ENCODE results near the gene ASCC1.

ASCC1 gene

GRCh38 chr10:72085864-72086465, 130.1 kb downstream of the ASCC1 start:
- Histone ChIP-seq H3K4me1 (ENCODE audit: control insufficient read depth, insufficient read depth, low read length) (peaks cover 17% of the 10 kb centered on the region), H3K4me3 (ENCODE audit: insufficient read depth, low read depth, low read length) (no peak overlapping the region), H3K36me3 (ENCODE audit: control insufficient read depth, insufficient read depth, low read length) (no peaks in the 10 kb centered on the region), H3K27ac (ENCODE audit: insufficient read depth, low read depth, low read length, poor library complexity, severe bottlenecking) (no peak overlapping the region), H3K9me3 (ENCODE audit: control insufficient read depth, low read length) (no peaks in the 10 kb centered on the region), H3K27me3 (ENCODE audit: control insufficient read depth, insufficient read depth, low read length, poor library complexity, severe bottlenecking) (peaks cover 62% of the 10 kb centered on the region)
- 76 to 85% methylated on average over 1 of the region's 1 CpG for WGBS, 2 experiments

GRCh38 chr10:72085166-72085565, 130.9 kb downstream of the ASCC1 start:
- Histone ChIP-seq H3K27ac (ENCODE audit: insufficient read depth, low read depth, low read length, poor library complexity, severe bottlenecking) (no peak overlapping the region), H3K9me3 (ENCODE audit: control insufficient read depth, low read length) (no peaks in the 10 kb centered on the region), H3K27me3 (ENCODE audit: control insufficient read depth, insufficient read depth, low read length, poor library complexity, severe bottlenecking) (peaks cover 57% of the 10 kb centered on the region), H3K4me1 (ENCODE audit: control insufficient read depth, insufficient read depth, low read length) (peaks cover 17% of the 10 kb centered on the region), H3K36me3 (ENCODE audit: control insufficient read depth, insufficient read depth, low read length) (no peaks in the 10 kb centered on the region), H3K4me3 (ENCODE audit: insufficient read depth, low read depth, low read length) (no peak overlapping the region)
- 93 to 94% methylated on average over 6 of the region's 6 CpGs for WGBS, 2 experiments

- peaks cover 45% of the 10 kb centered on the region for H3K27me3 ChIP-seq (ENCODE audit: control insufficient read depth, insufficient read depth, low read length, poor library complexity, severe bottlenecking)
- no peaks in the 10 kb centered on the region for H3K9me3 ChIP-seq (ENCODE audit: control insufficient read depth, low read length)
- H3K4me1 ChIP-seq (ENCODE audit: control insufficient read depth, insufficient read depth, low read length) = peaks cover 24% of the 10 kb centered on the region
- no peak overlapping the region for H3K4me3 ChIP-seq (ENCODE audit: insufficient read depth, low read depth, low read length)
- no peak overlapping the region for H3K27ac ChIP-seq (ENCODE audit: insufficient read depth, low read depth, low read length, poor library complexity, severe bottlenecking)
- no peaks in the 10 kb centered on the region for H3K36me3 ChIP-seq (ENCODE audit: control insufficient read depth, insufficient read depth, low read length)
- WGBS, 2 experiments = 94% methylated on average over 14 to 16 of the region's 16 CpGs
Measured at GRCh38 chr10:72083790-72084459, 132.2 kb downstream of the ASCC1 start.

- no peak overlapping the region for H3K27ac ChIP-seq (ENCODE audit: insufficient read depth, low read depth, low read length, poor library complexity, severe bottlenecking)
- H3K4me3 ChIP-seq (ENCODE audit: insufficient read depth, low read depth, low read length) = no peak overlapping the region
- H3K9me3 ChIP-seq (ENCODE audit: control insufficient read depth, low read length) = no peaks in the 10 kb centered on the region
- H3K36me3 ChIP-seq (ENCODE audit: control insufficient read depth, insufficient read depth, low read length) = no peaks in the 10 kb centered on the region
- WGBS, 2 experiments = 94% methylated on average over 5 of the region's 6 CpGs
- H3K4me1 ChIP-seq (ENCODE audit: control insufficient read depth, insufficient read depth, low read length) = peaks cover 22% of the 10 kb centered on the region
- peaks cover 37% of the 10 kb centered on the region for H3K27me3 ChIP-seq (ENCODE audit: control insufficient read depth, insufficient read depth, low read length, poor library complexity, severe bottlenecking)
Measured at GRCh38 chr10:72082856-72083789, 133.0 kb downstream of the ASCC1 start.

- H3K27me3 ChIP-seq (ENCODE audit: control insufficient read depth, insufficient read depth, low read length, poor library complexity, severe bottlenecking) = peaks cover 26% of the 10 kb centered on the region
- no peak overlapping the region for H3K27ac ChIP-seq (ENCODE audit: insufficient read depth, low read depth, low read length, poor library complexity, severe bottlenecking)
- peaks cover 20% of the 10 kb centered on the region for H3K4me1 ChIP-seq (ENCODE audit: control insufficient read depth, insufficient read depth, low read length)
- no peaks in the 10 kb centered on the region for H3K9me3 ChIP-seq (ENCODE audit: control insufficient read depth, low read length)
- H3K36me3 ChIP-seq (ENCODE audit: control insufficient read depth, insufficient read depth, low read length) = no peaks in the 10 kb centered on the region
- no peak overlapping the region for H3K4me3 ChIP-seq (ENCODE audit: insufficient read depth, low read depth, low read length)
- WGBS, 2 experiments = 91 to 92% methylated on average over 13 of the region's 14 CpGs
Measured at GRCh38 chr10:72081772-72082590, 134.1 kb downstream of the ASCC1 start.

GRCh38 chr10:72081210-72081609, 134.9 kb downstream of the ASCC1 start:
- H3K4me1 ChIP-seq (ENCODE audit: control insufficient read depth, insufficient read depth, low read length) = peaks cover 13% of the 10 kb centered on the region
- no peak overlapping the region for H3K4me3 ChIP-seq (ENCODE audit: insufficient read depth, low read depth, low read length)
- H3K36me3 ChIP-seq (ENCODE audit: control insufficient read depth, insufficient read depth, low read length) = no peaks in the 10 kb centered on the region
- no peaks in the 10 kb centered on the region for H3K9me3 ChIP-seq (ENCODE audit: control insufficient read depth, low read length)
- H3K27ac ChIP-seq (ENCODE audit: insufficient read depth, low read depth, low read length, poor library complexity, severe bottlenecking) = no peak overlapping the region
- 88 to 90% methylated on average over 8 to 9 of the region's 9 CpGs for WGBS, 2 experiments
- peaks cover 18% of the 10 kb centered on the region for H3K27me3 ChIP-seq (ENCODE audit: control insufficient read depth, insufficient read depth, low read length, poor library complexity, severe bottlenecking)

- H3K27me3 ChIP-seq (ENCODE audit: control insufficient read depth, insufficient read depth, low read length, poor library complexity, severe bottlenecking) = peaks cover 9% of the 10 kb centered on the region
- no peak overlapping the region for H3K27ac ChIP-seq (ENCODE audit: insufficient read depth, low read depth, low read length, poor library complexity, severe bottlenecking)
- H3K4me1 ChIP-seq (ENCODE audit: control insufficient read depth, insufficient read depth, low read length) = peaks cover 11% of the 10 kb centered on the region
- H3K4me3 ChIP-seq (ENCODE audit: insufficient read depth, low read depth, low read length) = no peak overlapping the region
- H3K9me3 ChIP-seq (ENCODE audit: control insufficient read depth, low read length) = no peaks in the 10 kb centered on the region
- 85% methylated on average over 14 of the region's 14 CpGs for WGBS, 2 experiments
- no peaks in the 10 kb centered on the region for H3K36me3 ChIP-seq (ENCODE audit: control insufficient read depth, insufficient read depth, low read length)
Measured at GRCh38 chr10:72080042-72080975, 135.8 kb downstream of the ASCC1 start.

- WGBS, 2 experiments = 58% methylated on average over 5 of the region's 5 CpGs
- Histone ChIP-seq H3K4me1 (ENCODE audit: control insufficient read depth, insufficient read depth, low read length) (peaks cover 11% of the 10 kb centered on the region), H3K9me3 (ENCODE audit: control insufficient read depth, low read length) (no peaks in the 10 kb centered on the region), H3K4me3 (ENCODE audit: insufficient read depth, low read depth, low read length) (no peak overlapping the region), H3K36me3 (ENCODE audit: control insufficient read depth, insufficient read depth, low read length) (no peaks in the 10 kb centered on the region), H3K27me3 (ENCODE audit: control insufficient read depth, insufficient read depth, low read length, poor library complexity, severe bottlenecking) (no peaks in the 10 kb centered on the region), H3K27ac (ENCODE audit: insufficient read depth, low read depth, low read length, poor library complexity, severe bottlenecking) (no peak overlapping the region)
Measured at GRCh38 chr10:72079356-72079755, 136.7 kb downstream of the ASCC1 start.

All from ectodermal cell (in vitro differentiated cells).